SK-N-SH (cell line): Measurements from ENCODE around the gene SP100.

ENCODE experiments used
- POLR2AphosphoS5 ChIP-seq: IDR thresholded peaks from 2 replicates; pipeline ENCODE4 v1.6.1; 2012; ENCODE audit warnings: low read depth, low read length
- RFX5 ChIP-seq: IDR thresholded peaks from 2 replicates; pipeline ENCODE4 v1.6.1; 2012; ENCODE audit warnings: mild to moderate bottlenecking, improper control_type of control experiment, low read length
- SIN3A ChIP-seq: IDR thresholded peaks from 2 replicates; pipeline ENCODE4 v1.6.1; 2012; ENCODE audit warnings: low read depth, mild to moderate bottlenecking, low read length, moderate library complexity, borderline replicate concordance
- YY1 ChIP-seq: IDR thresholded peaks from 2 replicates; pipeline ENCODE4 v1.4.0; 2012; ENCODE audit warnings: low read depth, mild to moderate bottlenecking
- TF ChIP-seq, protein P1 (sequence below): fragments of 200-600 bp; sonication (generic); IDR thresholded peaks from 2 replicates; pipeline ENCODE4 v1.6.1; 2017; ENCODE audit warnings: antibody characterized with exemption, mild to moderate bottlenecking, moderate library complexity
- TF ChIP-seq, protein P2 (sequence below): IDR thresholded peaks from 2 replicates; pipeline ENCODE4; 2012
- TF ChIP-seq, protein P3 (sequence below): fragments of 150-350 bp; IDR thresholded peaks from 2 replicates; pipeline ENCODE4 v1.6.1; 2017; ENCODE audit warnings: antibody characterized with exemption, low read length, low read depth, borderline replicate concordance

DNA sequence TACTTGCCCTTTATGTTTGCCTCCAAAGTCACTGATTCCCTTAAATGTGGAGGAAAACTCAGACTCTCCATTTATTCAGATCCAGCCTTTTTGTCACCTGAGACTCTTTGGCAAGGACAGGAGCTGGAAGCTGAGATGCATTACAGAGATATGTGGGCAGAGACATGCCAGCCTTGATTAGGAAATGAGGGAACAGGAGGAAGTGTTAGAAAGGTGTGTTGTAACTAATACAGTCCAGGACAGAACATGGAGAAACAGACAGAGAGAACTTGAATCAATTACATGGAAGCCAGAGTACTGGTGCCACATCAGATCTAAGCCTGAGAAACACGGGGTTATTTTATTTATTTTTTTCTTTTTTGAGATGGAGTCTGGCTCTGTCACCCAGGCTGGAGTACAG, 79.0 kb downstream of the SP100 start:
- TF ChIP-seq, protein P1, sequence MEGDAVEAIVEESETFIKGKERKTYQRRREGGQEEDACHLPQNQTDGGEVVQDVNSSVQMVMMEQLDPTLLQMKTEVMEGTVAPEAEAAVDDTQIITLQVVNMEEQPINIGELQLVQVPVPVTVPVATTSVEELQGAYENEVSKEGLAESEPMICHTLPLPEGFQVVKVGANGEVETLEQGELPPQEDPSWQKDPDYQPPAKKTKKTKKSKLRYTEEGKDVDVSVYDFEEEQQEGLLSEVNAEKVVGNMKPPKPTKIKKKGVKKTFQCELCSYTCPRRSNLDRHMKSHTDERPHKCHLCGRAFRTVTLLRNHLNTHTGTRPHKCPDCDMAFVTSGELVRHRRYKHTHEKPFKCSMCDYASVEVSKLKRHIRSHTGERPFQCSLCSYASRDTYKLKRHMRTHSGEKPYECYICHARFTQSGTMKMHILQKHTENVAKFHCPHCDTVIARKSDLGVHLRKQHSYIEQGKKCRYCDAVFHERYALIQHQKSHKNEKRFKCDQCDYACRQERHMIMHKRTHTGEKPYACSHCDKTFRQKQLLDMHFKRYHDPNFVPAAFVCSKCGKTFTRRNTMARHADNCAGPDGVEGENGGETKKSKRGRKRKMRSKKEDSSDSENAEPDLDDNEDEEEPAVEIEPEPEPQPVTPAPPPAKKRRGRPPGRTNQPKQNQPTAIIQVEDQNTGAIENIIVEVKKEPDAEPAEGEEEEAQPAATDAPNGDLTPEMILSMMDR: no peak
- TF ChIP-seq, protein P2, sequence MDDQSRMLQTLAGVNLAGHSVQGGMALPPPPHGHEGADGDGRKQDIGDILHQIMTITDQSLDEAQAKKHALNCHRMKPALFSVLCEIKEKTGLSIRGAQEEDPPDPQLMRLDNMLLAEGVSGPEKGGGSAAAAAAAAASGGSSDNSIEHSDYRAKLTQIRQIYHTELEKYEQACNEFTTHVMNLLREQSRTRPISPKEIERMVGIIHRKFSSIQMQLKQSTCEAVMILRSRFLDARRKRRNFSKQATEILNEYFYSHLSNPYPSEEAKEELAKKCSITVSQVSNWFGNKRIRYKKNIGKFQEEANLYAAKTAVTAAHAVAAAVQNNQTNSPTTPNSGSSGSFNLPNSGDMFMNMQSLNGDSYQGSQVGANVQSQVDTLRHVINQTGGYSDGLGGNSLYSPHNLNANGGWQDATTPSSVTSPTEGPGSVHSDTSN: no peak
- TF ChIP-seq YY1 (no peak), POLR2AphosphoS5 (no peak), RFX5 (no peak), SIN3A (no peak)
- TF ChIP-seq, protein P3, sequence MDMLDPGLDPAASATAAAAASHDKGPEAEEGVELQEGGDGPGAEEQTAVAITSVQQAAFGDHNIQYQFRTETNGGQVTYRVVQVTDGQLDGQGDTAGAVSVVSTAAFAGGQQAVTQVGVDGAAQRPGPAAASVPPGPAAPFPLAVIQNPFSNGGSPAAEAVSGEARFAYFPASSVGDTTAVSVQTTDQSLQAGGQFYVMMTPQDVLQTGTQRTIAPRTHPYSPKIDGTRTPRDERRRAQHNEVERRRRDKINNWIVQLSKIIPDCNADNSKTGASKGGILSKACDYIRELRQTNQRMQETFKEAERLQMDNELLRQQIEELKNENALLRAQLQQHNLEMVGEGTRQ: no peak
